ENCODE results near the gene KREMEN1. TPM values are rescaled to one million over a fixed set of nuclear protein-coding genes. Genes with fewer than 3 reads are reported as not detected.
A peak's percentile ranks its signal among the peaks of the same experiment; 100 is the strongest.

The KREMEN1 gene
- total and polyA plus RNA-seq, 2 donors (not counting 1 experiment from before 2014, with no cell fraction given) = 0.01 TPM; not detected in 1

- ChIA-PET CTCF (no interaction called here), POLR2A (no interaction called here)
- Histone ChIP-seq H3K4me3 (ENCODE audit: control extremely low read depth in 1 of 5, extremely low read depth in 1 of 5, insufficient read depth in 1 of 5, low read depth in 2 of 5, low read length in 4 of 5) (no peak overlapping the region), H3K4me2 (replicated peaks; ENCODE audit: low read depth, low read length, poor library complexity, severe bottlenecking) (no peak overlapping the region), H3K27ac (ENCODE audit: low read length in 2 of 2) (no peak overlapping the region), H3K9ac (ENCODE audit: low read length) (no peak overlapping the region), H2AFZ (ENCODE audit: insufficient read depth, low read depth, low read length, poor library complexity, severe bottlenecking) (no peak overlapping the region), H3K79me2 (ENCODE audit: control insufficient read depth, insufficient read depth, low read length) (no peaks in the 10 kb centered on the region), H3K9me3 (ENCODE audit: control extremely low read depth in 1 of 3, control insufficient read depth in 2 of 3, insufficient read depth in 1 of 3, low read length in 2 of 3) (peaks cover 7 to 61% (median 23%) of the 10 kb centered on the region in 3 donors), H4K20me1 (ENCODE audit: control insufficient read depth, insufficient read depth, low read length, poor library complexity, severe bottlenecking) (no peaks in the 10 kb centered on the region), H3K27me3 (replicated peaks in 1 of 4; ENCODE audit: control extremely low read depth in 1 of 4, control insufficient read depth in 3 of 4, insufficient read depth in 4 of 4, low read length in 3 of 4) (peaks cover 0 to 37% (median 14%) of the 10 kb centered on the region in 4 experiments), H3K4me1 (ENCODE audit: control insufficient read depth in 2 of 2, insufficient read depth in 2 of 2, low read length in 2 of 2) (peaks cover 14 to 16% of the 10 kb centered on the region in 2 donors), H3K36me3 (replicated peaks in 1 of 2; ENCODE audit: control extremely low read depth in 1 of 2, control insufficient read depth in 1 of 2, extremely low read depth in 1 of 2, insufficient read depth in 2 of 2, low read length in 1 of 2) (no peaks in the 10 kb centered on the region)
- no peak for TF ChIP-seq CTCF (IDR thresholded peaks at IDR 0.05)
- no peak for TF ChIP-seq EZH2 (IDR thresholded peaks at IDR 0.05; ENCODE audit: borderline replicate concordance, insufficient read depth, low read depth, low read length, poor library complexity, severe bottlenecking)
- peak overlapping the region; percentile 50 for H3K27ac Mint-ChIP-seq
- peaks cover 28% of the 10 kb centered on the region for H3K27me3 Mint-ChIP-seq
- no peak for DNase-seq
- H3K9me3 Mint-ChIP-seq (ENCODE audit: insufficient read depth) = peaks cover 20% of the 10 kb centered on the region
- H3K4me1 Mint-ChIP-seq = peaks cover 16% of the 10 kb centered on the region
- WGBS (ENCODE audit: insufficient coverage) = 96% methylated on average over 6 of the region's 6 CpGs
- intact Hi-C loops (cut with micrococcal nuclease) = no loop called here
- no peak overlapping the region for H3K4me3 Mint-ChIP-seq
- ATAC-seq (ENCODE audit: low read depth) = no peak
Measured at GRCh38 chr22:29172216-29172615, 99.4 kb downstream of the KREMEN1 start.

GRCh38 chr22:29175312-29175835 lies 102.5 kb downstream of the KREMEN1 start:
- no peak overlapping the region for H3K27ac Mint-ChIP-seq
- ChIA-PET POLR2A (interaction anchor here (0.6 kb wide), 1 partner anchor 728 kb away, joined by 4 read pairs; no protein-coding TSS in a partner anchor), CTCF (no interaction called here)
- peaks cover 7 to 50% (median 23%) of the 10 kb centered on the region in 3 donors for H3K9me3 ChIP-seq (ENCODE audit: control extremely low read depth in 1 of 3, control insufficient read depth in 2 of 3, insufficient read depth in 1 of 3, low read length in 2 of 3)
- no peaks in the 10 kb centered on the region for H3K79me2 ChIP-seq (ENCODE audit: control insufficient read depth, insufficient read depth, low read length)
- no peaks in the 10 kb centered on the region for H3K4me1 Mint-ChIP-seq
- WGBS (ENCODE audit: insufficient coverage) = no CpG with 5 or more reads among the region's 1 CpG
- no peak overlapping the region for H3K4me2 ChIP-seq (replicated peaks; ENCODE audit: low read depth, low read length, poor library complexity, severe bottlenecking)
- no peak for TF ChIP-seq EZH2 (IDR thresholded peaks at IDR 0.05; ENCODE audit: borderline replicate concordance, insufficient read depth, low read depth, low read length, poor library complexity, severe bottlenecking)
- TF ChIP-seq CTCF (IDR thresholded peaks at IDR 0.05) = no peak
- H3K9ac ChIP-seq (ENCODE audit: low read length) = no peak overlapping the region
- no peak overlapping the region for H3K4me3 Mint-ChIP-seq
- peaks cover 17% of the 10 kb centered on the region for H3K9me3 Mint-ChIP-seq (ENCODE audit: insufficient read depth)
- intact Hi-C loops (cut with micrococcal nuclease) = no loop called here
- H3K4me3 ChIP-seq (ENCODE audit: control extremely low read depth in 1 of 5, extremely low read depth in 1 of 5, insufficient read depth in 1 of 5, low read depth in 2 of 5, low read length in 4 of 5) = no peak overlapping the region
- H4K20me1 ChIP-seq (ENCODE audit: control insufficient read depth, insufficient read depth, low read length, poor library complexity, severe bottlenecking) = no peaks in the 10 kb centered on the region
- H3K27me3 ChIP-seq (replicated peaks in 1 of 4; ENCODE audit: control extremely low read depth in 1 of 4, control insufficient read depth in 3 of 4, insufficient read depth in 4 of 4, low read length in 3 of 4) = peaks cover 0 to 23% (median 9%) of the 10 kb centered on the region in 4 experiments
- no peaks in the 10 kb centered on the region for H3K36me3 ChIP-seq (replicated peaks in 1 of 2; ENCODE audit: control extremely low read depth in 1 of 2, control insufficient read depth in 1 of 2, extremely low read depth in 1 of 2, insufficient read depth in 2 of 2, low read length in 1 of 2)
- peaks cover 32% of the 10 kb centered on the region for H3K27me3 Mint-ChIP-seq
- H3K4me1 ChIP-seq (ENCODE audit: control insufficient read depth in 2 of 2, insufficient read depth in 2 of 2, low read length in 2 of 2) = no peaks in the 10 kb centered on the region
- ATAC-seq (ENCODE audit: low read depth) = no peak
- H2AFZ ChIP-seq (ENCODE audit: insufficient read depth, low read depth, low read length, poor library complexity, severe bottlenecking) = no peak overlapping the region
- no peak overlapping the region for H3K27ac ChIP-seq (ENCODE audit: low read length in 2 of 2)
- no peak for DNase-seq
